ENCODE data around the gene VSIG4. TPM values are rescaled to one million over a fixed set of nuclear protein-coding genes. Genes with fewer than 3 reads are reported as not detected.

VSIG4 gene
- total RNA-seq, 1 donor from 2014 or later = not detected

GRCh38 chrX:66046612-66047235 is 6.8 kb upstream of the VSIG4 start:
- no peak overlapping the region for H3K4me3 Mint-ChIP-seq

GRCh38 chrX:66045894-66046293 is 6.0 kb upstream of the VSIG4 start:
- no peaks in the 10 kb centered on the region for H3K36me3 Mint-ChIP-seq
- H3K4me3 Mint-ChIP-seq = no peak overlapping the region
- no peaks in the 10 kb centered on the region for H3K4me1 Mint-ChIP-seq
- no peak overlapping the region for H3K27ac Mint-ChIP-seq
- H3K27me3 Mint-ChIP-seq (ENCODE audit: low read depth) = no peaks in the 10 kb centered on the region
- no peak for DNase-seq (ENCODE audit: low spot score in 2 of 2, unreplicated experiment in 2 of 2)
- no peak for TF ChIP-seq CTCF (IDR thresholded peaks at IDR 0.05; ENCODE audit: unreplicated experiment)
- peaks cover 14% of the 10 kb centered on the region for H3K9me3 Mint-ChIP-seq

More at GRCh38 chrX:66046612-66047235, 6.8 kb upstream of the VSIG4 start:
- no peaks in the 10 kb centered on the region for H3K36me3 Mint-ChIP-seq
- no peak for TF ChIP-seq CTCF (IDR thresholded peaks at IDR 0.05; ENCODE audit: unreplicated experiment)
- no peaks in the 10 kb centered on the region for H3K4me1 Mint-ChIP-seq
- H3K27ac Mint-ChIP-seq = no peak overlapping the region
- no peaks in the 10 kb centered on the region for H3K27me3 Mint-ChIP-seq (ENCODE audit: low read depth)
- DNase-seq (ENCODE audit: low spot score in 2 of 2, unreplicated experiment in 2 of 2) = no peak
- peaks cover 14% of the 10 kb centered on the region for H3K9me3 Mint-ChIP-seq

GRCh38 chrX:66043584-66043983 is 3.7 kb upstream of the VSIG4 start:
- H3K4me1 Mint-ChIP-seq = no peaks in the 10 kb centered on the region

GRCh38 chrX:66042307-66043077 is 2.6 kb upstream of the VSIG4 start:
- TF ChIP-seq CTCF (IDR thresholded peaks at IDR 0.05; ENCODE audit: unreplicated experiment) = no peak
- Mint-ChIP-seq H3K4me1 (no peaks in the 10 kb centered on the region), H3K36me3 (no peaks in the 10 kb centered on the region), H3K9me3 (peaks cover 18% of the 10 kb centered on the region), H3K4me3 (no peak overlapping the region), H3K27ac (no peak overlapping the region), H3K27me3 (ENCODE audit: low read depth) (no peaks in the 10 kb centered on the region)
- DNase-seq (ENCODE audit: low spot score in 2 of 2, unreplicated experiment in 2 of 2) = no peak

More at GRCh38 chrX:66043584-66043983, 3.7 kb upstream of the VSIG4 start:
- no peaks in the 10 kb centered on the region for H3K36me3 Mint-ChIP-seq
- DNase-seq (ENCODE audit: low spot score in 2 of 2, unreplicated experiment in 2 of 2) = no peak
- no peaks in the 10 kb centered on the region for H3K27me3 Mint-ChIP-seq (ENCODE audit: low read depth)
- peaks cover 18% of the 10 kb centered on the region for H3K9me3 Mint-ChIP-seq
- H3K27ac Mint-ChIP-seq = no peak overlapping the region
- no peak overlapping the region for H3K4me3 Mint-ChIP-seq
- TF ChIP-seq CTCF (IDR thresholded peaks at IDR 0.05; ENCODE audit: unreplicated experiment) = no peak

GRCh38 chrX:66038115-66038514 is 1.8 kb downstream of the VSIG4 start:
- peaks cover 16% of the 10 kb centered on the region for H3K9me3 Mint-ChIP-seq
- H3K4me1 Mint-ChIP-seq = no peaks in the 10 kb centered on the region
- no peaks in the 10 kb centered on the region for H3K36me3 Mint-ChIP-seq
- no peak overlapping the region for H3K27ac Mint-ChIP-seq
- no peak for DNase-seq (ENCODE audit: low spot score in 2 of 2, unreplicated experiment in 2 of 2)
- no peaks in the 10 kb centered on the region for H3K27me3 Mint-ChIP-seq (ENCODE audit: low read depth)
- no peak for TF ChIP-seq CTCF (IDR thresholded peaks at IDR 0.05; ENCODE audit: unreplicated experiment)
- no peak overlapping the region for H3K4me3 Mint-ChIP-seq
